ENCODE results near the gene AOAH. TPM values are rescaled to one million over a fixed set of nuclear protein-coding genes. Genes with fewer than 3 reads are reported as not detected.
"Not testable (repeated sequence)": the region's sequence is repeated elsewhere in the genome, so short reads cannot be mapped to it uniquely, and the experiment has no call there.

The AOAH gene
- total and polyA plus RNA-seq, 2 donors = 23.5 to 47.1 TPM

DNA sequence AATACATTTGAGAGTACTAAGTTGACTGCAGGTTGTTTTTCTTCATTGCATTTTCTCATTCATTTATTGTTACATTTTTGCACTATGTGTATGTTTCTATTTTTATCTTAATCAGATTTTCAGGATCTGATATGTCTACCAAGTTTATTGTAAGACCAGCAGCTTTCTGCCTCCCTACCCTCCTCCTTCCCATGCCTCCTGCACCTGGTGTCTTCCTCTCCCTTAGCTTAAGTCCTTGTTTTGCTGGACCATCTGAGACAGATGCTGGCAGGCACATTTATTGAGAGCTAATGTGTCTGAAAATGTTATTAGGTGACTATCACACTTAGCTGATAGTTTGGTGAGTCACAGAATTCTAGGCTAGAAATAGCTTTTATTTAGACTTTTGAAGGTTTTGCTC lies 255.1 kb downstream of the AOAH start:
- Histone ChIP-seq H3K36me3 (ENCODE audit: control insufficient read depth in 2 of 2, insufficient read depth in 2 of 2, low read length in 1 of 2) (no peaks in the 10 kb centered on the region), H3K9me3 (ENCODE audit: control insufficient read depth in 2 of 2, insufficient read depth in 1 of 2, low read length in 1 of 2) (no peaks in the 10 kb centered on the region), H3K4me3 (ENCODE audit: low read length in 2 of 2) (no peak overlapping the region), H3K27ac (ENCODE audit: low read depth in 1 of 2, low read length in 1 of 2) (no peak overlapping the region), H3K27me3 (ENCODE audit: control insufficient read depth in 2 of 2, insufficient read depth in 1 of 2, low read length in 1 of 2) (no peaks in the 10 kb centered on the region), H3K4me1 (ENCODE audit: control insufficient read depth in 2 of 2, insufficient read depth in 2 of 2, low read length in 2 of 2) (no peaks in the 10 kb centered on the region)
- DNase-seq (ENCODE audit: low read depth in 6 of 9, low spot score in 9 of 9) = no peak

- WGBS = 86% methylated on average over 2 of the region's 2 CpGs
Observed at GRCh38 chr7:36468370-36469101, 255.8 kb downstream of the AOAH start.

DNA sequence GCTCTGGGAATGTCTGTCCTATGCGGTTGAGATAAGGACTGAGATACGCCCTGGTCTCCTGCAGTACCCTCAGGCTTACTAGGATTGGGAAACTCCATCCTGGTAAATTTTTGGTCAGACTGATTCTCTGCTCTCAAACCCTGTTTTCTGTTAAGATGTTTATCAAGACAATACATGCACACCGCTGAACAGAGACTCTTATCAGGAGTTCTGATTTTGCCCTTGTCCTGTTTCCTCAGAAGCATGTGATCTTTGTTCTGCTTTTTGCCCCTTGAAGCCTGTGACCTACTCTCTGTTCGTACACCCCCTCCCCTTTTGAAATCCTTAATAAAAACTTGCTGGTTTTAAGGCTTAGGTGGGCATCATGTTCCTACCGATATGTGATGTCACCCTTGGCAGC lies 258.3 kb downstream of the AOAH start:
- not testable (repeated sequence) for H3K27ac ChIP-seq (ENCODE audit: low read depth in 1 of 2, low read length in 1 of 2); H3K27me3 ChIP-seq (ENCODE audit: control insufficient read depth in 2 of 2, insufficient read depth in 1 of 2, low read length in 1 of 2); H3K4me3 ChIP-seq (ENCODE audit: low read length in 2 of 2); H3K4me1 ChIP-seq (ENCODE audit: control insufficient read depth in 2 of 2, insufficient read depth in 2 of 2, low read length in 2 of 2); H3K36me3 ChIP-seq (ENCODE audit: control insufficient read depth in 2 of 2, insufficient read depth in 2 of 2, low read length in 1 of 2); H3K9me3 ChIP-seq (ENCODE audit: control insufficient read depth in 2 of 2, insufficient read depth in 1 of 2, low read length in 1 of 2); DNase-seq (ENCODE audit: low read depth in 6 of 9, low spot score in 9 of 9)
- 82% methylated on average over 5 of the region's 5 CpGs for WGBS

More at GRCh38 chr7:36468370-36469101, 255.8 kb downstream of the AOAH start:
- H3K27me3 ChIP-seq (ENCODE audit: control insufficient read depth in 2 of 2, insufficient read depth in 1 of 2, low read length in 1 of 2) = no peaks in the 10 kb centered on the region
- no peak overlapping the region for H3K27ac ChIP-seq (ENCODE audit: low read depth in 1 of 2, low read length in 1 of 2)
- no peaks in the 10 kb centered on the region for H3K9me3 ChIP-seq (ENCODE audit: control insufficient read depth in 2 of 2, insufficient read depth in 1 of 2, low read length in 1 of 2)
- DNase-seq (ENCODE audit: low read depth in 6 of 9, low spot score in 9 of 9) = no peak
- H3K4me3 ChIP-seq (ENCODE audit: low read length in 2 of 2) = no peak overlapping the region
- no peaks in the 10 kb centered on the region for H3K4me1 ChIP-seq (ENCODE audit: control insufficient read depth in 2 of 2, insufficient read depth in 2 of 2, low read length in 2 of 2)
- no peaks in the 10 kb centered on the region for H3K36me3 ChIP-seq (ENCODE audit: control insufficient read depth in 2 of 2, insufficient read depth in 2 of 2, low read length in 1 of 2)

DNA sequence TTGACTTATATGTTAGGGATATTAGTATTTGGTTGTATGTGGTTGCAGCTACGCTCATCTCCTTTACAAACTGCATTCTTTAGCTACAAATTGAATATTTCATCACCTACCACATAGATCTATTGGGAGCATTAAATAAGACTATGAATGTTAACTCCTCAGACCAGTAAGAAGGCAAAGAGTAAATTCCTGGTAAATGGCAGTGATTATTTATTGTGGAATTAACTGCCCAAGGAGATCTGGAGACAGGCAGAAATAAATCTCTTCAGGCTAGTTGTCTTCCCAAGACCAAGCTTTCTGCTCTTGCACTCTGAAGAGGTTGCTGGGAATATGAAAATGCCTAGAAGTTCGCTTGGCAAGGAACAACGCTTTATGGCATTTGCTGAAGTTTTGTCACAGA lies 260.0 kb downstream of the AOAH start:
- DNase-seq (ENCODE audit: low read depth in 6 of 9, low spot score in 9 of 9) = no peak
- Histone ChIP-seq H3K4me1 (ENCODE audit: control insufficient read depth in 2 of 2, insufficient read depth in 2 of 2, low read length in 2 of 2) (no peaks in the 10 kb centered on the region), H3K27ac (ENCODE audit: low read depth in 1 of 2, low read length in 1 of 2) (no peak overlapping the region), H3K36me3 (ENCODE audit: control insufficient read depth in 2 of 2, insufficient read depth in 2 of 2, low read length in 1 of 2) (no peaks in the 10 kb centered on the region), H3K27me3 (ENCODE audit: control insufficient read depth in 2 of 2, insufficient read depth in 1 of 2, low read length in 1 of 2) (no peaks in the 10 kb centered on the region), H3K9me3 (ENCODE audit: control insufficient read depth in 2 of 2, insufficient read depth in 1 of 2, low read length in 1 of 2) (no peaks in the 10 kb centered on the region), H3K4me3 (ENCODE audit: low read length in 2 of 2) (no peak overlapping the region)
- WGBS = 82% methylated on average over 3 of the region's 3 CpGs

All from thymus (tissue), 11 donors.